Measurements from ENCODE around the gene LHX3. TPM values are rescaled to one million over a fixed set of nuclear protein-coding genes. Genes with fewer than 3 reads are reported as not detected.

The LHX3 gene
- polyA plus RNA-seq, 1 donor, result not detected

DNA sequence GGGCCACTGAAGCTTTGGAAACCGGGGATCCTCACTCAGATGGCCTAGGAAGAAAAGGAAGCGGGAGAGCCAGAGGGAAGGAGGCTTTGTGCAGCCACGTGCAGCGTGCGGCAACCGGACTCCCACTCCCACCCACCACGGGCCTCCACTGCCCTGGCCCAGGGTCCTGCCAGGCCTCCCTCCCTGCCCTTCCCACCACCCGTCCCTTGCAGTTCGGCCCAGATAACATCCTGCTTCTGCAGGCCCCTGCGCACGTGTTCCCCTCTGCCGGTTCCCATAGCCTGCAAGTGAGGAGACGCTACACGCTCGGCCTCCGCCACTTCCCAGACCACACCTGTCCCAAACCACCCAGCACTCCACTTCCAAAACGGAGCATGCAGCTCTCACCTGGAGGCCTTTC lies 4.3 kb upstream of the LHX3 start:
- no peak for DNase-seq

DNA sequence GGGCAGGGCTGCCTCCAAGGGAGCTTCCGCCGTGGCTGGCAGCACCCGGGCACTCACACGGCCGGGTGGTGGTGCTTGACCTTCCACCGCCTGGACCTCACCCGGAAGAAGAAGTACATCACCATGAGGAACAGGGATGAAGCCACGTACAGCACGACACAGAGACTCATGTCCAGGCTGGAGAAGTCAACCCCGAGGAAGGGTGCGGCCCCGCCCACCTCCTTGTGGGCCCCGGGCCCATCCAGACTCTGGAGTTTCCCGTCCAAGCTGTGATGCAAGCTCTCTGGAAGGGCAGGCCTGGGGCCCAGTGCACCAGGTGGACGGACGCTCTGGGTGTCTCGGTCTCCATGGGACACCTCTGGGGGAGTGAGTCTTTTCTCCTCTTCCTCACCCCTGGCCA lies 3.7 kb upstream of the LHX3 start:
- DNase-seq, result no peak

DNA sequence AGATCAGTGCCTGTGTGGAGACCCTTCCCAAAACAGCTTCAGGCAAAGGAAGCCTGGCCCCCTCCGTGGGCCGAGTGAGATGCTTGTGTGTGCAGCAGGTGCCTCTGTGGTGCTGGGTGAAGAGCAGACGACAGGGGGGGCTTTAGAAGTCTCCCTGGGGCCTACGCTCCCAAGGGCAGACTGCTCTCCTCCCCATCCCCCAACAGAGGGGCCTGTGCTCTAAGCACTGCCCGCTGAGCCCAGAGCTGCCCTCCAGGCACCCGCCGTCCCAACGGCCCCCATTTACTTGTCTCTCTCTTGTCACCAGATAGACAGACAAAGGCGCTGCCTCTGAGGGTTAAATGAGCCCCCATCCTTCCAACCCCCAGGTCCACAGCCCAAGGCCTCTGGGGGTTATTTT lies 2.7 kb upstream of the LHX3 start:
- DNase-seq, result no peak

DNA sequence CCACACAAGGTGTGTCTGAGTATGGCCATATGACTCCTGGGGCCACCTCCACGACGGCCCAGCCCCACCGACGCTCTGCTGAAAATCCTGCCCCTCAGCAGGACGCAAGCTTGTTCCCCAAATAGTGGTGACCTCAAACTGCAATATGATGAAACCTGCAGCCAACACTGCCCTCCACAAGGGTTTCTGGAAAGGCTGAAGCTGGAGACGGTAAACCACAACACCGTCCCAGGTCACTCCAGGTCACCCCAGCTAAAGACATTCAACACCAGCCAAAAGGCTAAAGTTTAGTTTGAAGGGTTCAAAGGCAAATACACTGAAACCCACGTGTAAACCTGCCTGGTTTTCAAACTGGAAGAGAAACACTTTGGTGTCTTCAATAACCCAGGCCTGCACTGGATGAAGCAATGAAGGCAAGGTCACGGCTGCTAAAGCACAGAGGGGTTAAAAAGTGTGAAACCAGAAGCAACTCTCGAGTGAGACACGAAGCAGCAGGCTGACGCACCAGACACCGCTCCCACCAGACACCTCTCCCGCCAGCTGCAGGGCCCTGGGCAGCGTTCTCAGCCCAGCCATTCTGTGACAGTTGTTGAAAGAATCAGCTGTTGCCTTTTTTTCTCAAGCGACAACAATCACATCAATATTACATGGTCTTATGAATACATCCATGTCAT lies 1.8 kb upstream of the LHX3 start:
- no peak for DNase-seq

DNA sequence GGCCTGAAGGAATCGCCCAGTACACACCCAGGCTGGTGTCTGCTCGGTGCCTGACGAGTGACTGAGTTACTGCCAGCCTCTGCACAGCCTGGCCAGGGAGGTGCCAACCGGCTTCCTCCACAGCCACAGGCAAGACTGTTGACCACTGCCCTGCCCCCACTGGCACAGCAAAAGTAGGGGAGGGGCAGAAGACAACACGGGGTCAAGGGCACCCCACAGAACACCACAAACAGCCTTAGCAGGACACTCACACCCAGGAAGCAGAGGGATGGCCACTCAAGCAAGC lies 722 bp upstream of the LHX3 start:
- no peak for DNase-seq

DNA sequence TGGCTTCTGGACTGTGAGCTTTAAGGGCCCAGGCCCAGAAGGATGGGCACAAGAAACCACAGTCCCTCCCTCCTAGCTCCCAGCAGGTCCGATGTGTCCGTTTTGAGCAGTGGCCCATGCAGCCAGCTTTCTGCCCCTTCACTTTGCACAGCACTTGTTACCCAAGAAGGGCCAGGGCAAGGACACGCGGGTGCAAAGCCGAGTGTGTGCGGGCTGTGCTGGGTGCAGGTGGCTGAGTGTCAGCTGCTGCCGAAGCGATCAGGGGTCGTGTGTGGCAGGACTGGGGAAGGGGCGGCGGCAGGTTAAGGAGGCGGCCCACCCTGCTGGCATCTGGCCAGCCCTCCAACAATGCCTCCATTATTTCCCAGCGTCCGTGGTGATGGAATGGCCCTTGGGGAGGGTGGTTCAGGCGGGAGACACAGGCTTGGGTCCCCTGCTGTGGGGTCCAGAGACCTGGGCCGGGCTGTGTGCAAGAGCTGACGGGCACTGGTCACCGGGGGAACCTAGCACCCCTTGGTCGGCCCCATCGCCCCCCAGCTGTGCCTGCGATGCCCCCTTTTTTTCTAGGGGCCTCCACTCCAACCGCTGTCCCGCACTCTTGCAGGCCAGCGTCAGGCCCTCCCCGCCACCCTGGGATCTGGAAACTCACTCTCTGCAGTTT lies 653 bp downstream of the LHX3 start:
- no peak for DNase-seq

DNA sequence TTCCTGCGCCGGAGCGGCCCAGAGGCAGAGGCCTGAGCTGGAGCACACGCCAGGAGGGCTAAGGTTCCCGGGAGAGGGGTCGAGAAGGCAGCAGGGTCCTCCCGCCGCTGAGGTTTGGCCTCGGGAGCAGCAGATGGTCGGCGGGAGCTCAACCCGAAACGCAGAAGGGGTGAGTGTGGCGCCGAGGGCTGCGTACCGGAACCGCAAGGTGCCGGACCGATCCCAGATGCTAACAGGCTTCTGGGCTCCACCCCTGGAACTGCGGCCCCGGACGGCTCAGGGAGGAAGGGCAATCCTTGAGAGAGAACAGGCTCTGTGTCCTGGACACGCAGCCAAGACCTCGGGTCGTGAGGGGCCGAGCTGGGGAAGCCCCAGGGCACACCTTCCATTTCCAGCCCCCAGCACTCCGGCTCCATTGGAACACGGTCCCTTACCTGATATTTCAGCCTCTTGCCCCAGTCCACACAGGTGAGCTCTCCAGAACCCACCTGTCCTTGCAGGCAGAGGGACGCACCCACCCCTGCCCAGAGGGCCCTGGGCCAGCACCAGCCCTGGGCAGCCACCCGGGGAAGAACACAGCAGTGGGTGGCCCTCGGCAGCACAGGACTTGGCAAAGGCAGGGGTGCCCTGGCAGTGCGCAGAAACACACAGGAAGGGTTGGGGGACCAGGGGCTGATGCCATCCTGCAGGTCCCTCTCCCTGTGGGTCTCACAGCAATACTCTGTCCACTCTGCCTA lies 1.4 kb downstream of the LHX3 start:
- DNase-seq, result no peak

DNA sequence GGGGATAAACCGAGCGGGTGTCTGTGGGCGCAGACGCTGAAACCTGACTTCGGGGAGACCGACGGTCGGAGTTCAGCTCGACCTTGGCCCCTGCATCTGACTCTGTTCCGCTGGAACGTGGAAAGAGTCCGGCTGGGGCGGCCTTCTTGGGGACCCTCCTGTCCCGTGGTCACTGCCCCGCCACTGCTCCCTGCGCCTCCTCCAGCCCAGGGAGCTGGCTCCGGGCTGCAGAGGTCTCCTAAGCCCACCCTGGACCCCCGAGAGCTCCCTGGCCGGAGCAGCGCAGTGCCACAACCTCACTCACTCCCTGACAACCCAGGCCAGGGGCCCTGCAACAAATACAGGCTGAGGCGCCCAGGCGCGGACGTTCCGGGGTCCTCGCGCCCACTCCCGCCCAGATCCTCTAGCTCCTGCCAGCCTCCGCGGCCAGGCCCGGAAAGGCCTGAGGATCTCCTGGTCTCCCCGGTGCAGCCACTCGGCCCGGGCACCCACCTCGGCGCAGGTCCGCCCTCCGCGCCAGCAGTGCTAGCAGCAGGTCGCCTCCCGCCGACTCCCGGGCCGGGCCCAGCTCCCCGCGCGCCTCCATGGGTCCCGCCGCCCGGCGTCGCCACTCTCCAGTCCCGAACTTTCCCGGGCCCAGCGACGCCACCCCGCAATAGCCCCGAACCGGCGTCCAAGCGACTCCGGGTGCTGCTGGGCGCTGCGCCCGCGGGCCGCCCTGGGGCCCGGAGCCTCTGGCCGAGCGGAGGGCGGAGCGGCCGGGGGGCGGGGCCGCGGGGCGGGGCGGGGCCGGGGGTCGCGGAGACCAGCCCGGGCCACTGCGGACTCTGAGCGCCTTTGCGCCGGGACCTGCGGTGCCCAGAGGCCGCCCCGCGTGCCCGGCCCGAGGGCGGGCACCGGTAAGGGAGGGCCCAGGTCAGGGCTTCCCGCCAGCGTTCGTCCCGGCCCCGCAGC lies 2.2 kb downstream of the LHX3 start:
- no peak for DNase-seq

DNA sequence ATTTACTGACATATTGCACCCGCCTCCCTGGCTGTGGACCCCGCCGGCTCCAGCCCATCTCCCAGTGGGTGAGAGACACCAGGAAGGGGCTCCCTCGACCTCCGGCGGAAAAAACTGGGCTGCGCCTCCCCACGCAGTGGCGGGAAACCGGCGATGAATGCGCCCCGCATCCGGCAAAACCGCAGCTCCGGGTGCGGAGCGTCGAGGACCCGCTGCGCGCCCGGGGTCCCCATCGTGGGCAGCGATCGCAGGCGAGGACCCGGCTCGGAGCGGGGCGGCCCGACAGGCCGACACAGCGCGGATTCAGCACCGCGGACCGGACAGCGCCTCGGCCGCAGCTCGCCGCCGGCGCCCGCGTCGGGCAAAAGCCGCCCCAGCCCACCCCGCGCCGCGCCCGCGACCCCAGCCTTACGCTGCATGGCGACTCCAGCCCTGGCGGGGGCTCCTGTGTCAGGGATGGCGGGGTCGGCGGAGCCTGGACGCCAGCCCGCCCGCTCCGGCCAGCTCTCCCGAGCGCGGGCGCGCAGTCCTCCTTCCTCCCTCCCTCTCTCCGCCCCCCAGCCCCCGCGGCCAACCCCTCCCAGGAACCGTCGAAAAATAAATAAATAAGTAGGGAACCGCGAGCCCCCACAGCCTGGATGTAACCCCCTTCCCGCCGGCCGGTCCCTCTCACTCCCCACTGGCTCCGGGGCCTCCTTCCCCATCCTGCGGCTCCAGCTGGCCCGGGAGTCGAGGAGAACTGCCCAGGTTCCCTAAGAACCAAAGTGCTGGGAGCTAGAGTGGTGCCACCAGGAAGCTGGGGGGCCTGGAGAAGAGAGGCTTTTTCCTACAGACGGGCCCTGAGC lies 3.1 kb downstream of the LHX3 start:
- peak; percentile 39 for DNase-seq

DNA sequence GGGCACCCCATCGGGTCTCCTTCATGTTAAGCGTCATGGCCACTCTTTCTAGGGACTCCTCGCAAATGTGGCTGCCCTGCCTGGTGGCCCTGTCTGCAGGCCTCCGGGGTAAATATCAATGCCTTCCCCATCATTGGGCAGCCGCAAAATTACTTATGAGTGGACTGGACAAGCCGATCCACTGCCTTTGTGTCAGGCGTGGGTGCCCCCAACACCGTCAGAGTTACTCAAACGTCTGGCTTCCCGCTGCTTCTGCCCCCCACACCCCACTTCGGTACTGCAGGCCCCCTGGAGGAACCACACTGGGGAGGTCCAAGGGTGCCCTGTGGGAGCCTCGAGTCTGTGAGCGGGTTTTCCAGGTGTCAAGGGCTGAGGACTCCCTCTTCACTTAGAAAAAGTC lies 3.8 kb downstream of the LHX3 start:
- DNase-seq, result no peak

DNA sequence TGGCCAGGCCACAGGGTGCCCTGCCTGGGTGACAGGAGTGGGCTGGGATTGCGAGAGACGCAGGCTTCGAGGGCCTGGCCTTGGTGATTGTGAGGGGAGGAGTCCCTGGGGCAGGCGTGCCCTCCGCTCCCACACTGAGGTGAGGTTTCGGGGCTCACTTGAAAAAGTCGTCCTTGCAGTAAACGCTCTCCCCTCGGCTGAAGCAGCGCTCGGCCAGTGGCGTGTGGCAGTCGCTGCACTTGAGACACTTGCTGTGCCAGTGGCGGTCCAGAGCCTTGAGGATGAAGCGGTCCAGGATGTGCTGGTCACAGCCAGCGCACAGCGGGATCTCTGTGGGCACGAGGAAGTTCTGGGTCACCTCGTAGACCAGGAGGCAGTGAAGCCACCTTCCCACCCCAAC lies 4.5 kb downstream of the LHX3 start:
- no peak for DNase-seq

DNA sequence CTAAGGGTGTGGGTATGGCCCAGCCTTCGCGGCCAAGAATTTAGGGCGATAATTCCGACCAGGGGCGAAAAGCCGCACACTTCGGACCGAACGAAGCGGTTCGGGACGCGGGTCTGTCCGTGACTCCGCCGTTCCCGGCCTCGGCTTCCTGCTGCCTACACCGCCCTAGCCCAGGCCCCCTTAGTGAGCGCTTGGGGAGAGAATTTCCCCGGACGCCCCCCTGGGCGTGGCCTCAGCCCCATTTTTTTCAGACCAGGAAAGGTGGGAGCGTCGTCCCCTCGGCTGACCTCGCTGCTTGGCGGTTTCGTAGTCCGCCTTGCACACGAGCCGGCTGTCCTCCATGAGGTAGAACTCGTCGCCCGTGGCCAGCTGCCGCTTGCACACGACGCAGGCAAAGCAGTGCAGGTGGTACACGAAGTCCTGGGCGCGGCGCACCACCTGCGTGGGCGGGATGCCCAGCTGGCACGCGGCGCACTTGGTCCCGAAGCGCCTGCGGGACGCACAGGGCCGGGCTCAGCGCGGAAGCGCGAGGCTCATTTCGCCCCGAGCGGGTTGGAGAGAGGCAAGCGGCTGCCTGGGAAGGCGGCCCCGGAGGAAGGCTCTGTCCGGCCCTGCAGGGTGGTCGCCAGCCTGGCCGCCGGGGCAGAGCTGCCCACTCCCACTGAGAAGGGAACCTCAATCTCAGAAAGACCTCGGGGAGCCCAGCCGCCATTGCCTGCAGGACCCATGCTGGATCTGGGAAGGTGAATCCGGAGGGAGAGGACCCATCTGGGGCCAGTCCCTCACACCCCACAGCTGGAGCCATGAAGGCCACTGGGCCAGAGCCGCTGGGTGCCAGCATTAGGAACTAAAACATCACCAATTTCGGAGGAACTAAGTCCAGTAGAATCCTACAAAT lies 5.3 kb downstream of the LHX3 start:
- DNase-seq, result no peak

DNA sequence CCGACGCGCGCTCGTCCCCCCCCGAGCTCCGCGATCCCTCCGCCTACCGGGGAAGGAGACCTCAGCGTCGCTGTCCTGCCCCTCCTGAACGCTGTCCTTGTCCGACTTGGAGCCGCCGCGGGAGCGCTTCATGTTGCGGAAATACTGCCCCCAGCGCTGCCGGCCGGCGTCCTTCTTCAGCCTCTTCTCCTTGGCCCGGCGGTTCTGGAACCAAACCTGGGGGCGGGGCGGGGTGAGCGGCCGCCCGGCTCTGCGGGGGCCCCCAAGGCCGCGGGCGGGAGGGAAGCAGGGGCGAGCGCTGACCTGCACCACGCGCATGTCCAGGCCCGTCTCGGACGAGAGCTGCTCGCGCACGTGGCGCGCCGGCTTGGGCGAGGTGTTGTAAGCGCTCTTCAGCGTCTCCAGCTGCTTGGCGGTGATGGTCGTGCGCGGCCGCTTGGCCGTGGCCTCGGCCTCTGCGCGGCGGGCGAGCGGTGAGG lies 6.3 kb downstream of the LHX3 start:
- DNase-seq, result no peak

DNA sequence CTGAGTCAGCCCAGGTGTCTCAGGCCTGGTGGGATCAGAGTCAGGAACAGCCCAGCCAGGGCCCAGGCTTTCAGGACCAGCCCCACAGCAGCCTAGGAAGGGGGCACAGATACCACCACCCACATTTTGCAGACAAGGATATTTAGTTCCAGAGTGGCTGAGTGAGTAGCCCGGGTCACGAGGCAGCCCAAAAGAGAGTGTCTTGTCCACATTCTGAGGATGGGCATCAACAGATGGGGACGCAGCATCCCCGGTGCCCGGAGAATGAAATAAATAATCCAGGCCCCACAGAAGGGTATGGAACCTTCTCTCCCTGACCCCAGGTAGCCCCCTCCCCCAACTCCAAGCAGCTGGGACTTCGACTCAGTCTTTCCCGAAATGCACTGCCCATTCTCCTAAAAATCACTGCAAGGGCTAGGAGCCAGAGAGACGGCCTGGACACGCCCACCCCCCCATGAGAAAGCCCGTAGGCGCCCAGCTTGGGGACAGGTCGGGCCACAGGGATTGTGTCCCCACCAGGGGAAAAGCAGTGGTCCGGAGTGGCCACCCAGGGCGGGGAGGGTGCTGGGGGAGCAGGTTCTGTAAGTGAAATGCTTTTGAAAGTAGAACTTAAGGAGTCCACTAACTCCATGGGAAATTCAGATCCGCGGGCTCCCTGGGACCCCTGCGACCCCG lies 6.9 kb downstream of the LHX3 start:
- no peak for DNase-seq

DNA sequence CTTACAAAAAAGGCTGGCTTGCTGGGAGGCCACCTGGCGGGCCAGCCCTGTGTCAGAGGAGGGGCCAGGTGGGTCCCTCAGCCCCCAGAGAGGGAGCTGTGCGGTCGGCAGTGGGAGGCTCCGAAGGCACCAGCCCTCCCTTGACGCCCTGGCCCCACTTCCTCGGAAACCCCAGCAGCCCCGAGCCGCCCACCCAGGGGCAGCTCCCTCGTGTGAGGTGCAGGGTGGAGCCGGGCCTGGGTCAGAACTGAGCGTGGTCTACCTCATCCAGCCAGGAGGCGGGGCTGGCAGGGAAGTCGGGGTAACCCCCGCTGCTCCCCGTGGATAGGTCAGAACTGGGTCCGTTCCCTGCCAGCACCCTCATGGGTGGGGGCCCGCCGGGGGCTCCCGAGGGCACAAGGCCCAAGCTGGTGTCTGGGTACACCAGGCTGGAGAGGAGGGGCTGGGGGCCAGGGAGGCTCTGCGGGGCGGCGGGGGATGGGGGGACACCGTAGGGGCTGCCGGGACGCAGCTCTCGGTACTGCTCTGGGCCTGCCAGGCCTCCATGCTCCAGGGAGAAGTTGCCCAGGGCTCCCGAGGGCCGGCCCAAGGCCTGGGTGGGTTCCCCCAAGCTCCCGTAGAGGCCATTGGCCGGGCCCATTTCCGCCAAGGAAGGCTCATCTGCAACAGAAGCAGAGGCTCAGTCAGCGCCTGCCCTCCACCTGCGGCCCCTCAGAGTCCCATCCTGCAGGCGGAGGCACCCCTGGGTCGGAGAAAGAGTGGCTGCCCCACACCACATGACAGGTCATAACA lies 7.6 kb downstream of the LHX3 start:
- DNase-seq, result no peak

DNA sequence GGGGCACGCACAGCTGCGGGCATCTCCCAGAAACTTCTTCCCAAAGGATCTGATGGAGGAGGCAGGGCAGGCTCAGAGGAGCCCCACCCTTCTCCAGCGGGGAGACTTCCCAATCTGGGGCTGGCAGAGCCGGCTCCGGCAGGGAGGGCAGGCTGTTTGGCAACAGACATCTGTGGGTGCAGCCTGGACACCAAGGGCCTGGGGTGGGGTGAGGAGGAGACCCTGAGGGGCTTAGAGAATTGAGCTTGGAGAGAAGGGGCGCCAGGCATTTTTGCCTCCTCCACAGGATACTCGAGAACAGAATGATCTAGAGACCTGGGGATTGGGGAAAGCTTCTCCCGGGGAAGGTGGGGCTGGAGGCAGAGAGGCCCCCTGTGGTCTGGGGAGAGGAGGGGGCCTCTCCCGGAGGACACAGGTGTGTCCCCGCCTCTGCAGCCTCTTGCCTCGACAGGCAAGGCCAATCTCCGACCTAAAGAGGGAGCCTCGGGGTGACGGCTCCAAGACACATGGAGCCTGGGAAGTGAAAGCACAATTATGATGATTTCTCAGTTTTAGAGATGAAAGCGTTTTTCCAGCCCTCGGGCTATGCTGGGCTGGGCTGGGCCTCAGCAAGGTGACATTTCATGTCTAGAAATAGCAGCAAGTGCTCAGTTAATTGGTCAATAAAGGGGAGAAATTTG lies 8.4 kb downstream of the LHX3 start:
- no peak for DNase-seq

DNA sequence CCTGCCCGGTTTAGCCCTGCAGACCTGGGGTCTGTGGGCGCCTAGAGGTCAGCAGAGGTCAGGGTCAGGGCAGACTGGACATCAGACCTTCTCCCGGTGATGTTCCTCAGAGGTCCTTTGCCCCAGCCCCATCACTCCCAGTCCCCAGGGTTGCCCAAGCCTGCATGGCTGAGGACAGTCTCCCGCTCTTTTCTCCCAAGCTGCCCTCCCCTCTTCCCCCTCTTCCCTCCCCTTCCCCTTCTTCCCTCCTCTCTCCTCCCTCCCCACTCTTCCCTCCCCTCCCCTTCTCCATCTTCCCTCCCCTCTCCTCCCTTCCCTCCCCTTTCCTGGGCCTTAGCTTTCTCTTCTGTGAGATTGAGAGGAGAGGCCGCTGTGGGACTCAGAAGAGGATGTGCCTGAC lies 10.4 kb downstream of the LHX3 start:
- DNase-seq, result no peak

DNA sequence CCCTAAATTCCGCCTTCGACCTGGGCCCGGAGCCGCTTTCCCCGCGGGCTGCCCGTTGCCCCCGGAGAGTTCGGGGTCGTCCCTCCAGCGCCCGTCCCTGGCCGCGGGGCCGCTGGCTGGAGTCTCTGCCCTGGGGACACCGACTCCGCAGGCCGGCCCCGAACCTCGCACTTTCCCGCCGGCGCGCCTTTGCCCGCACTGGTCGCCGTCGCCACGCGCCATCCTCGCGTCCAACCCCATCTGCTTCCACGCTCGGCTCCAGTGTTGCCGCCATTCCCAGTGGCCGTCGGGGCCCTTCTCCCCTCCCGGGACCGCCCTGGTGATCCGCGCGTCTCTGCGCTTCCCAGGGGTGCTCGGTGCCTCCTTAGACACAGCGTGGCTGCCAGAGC lies 11.0 kb downstream of the LHX3 start:
- DNase-seq, result no peak
